ENCODE results near the gene OSBPL10. TPM values are rescaled to one million over a fixed set of nuclear protein-coding genes. Genes with fewer than 3 reads are reported as not detected.
"Not testable (repeated sequence)": the region's sequence is repeated elsewhere in the genome, so short reads cannot be mapped to it uniquely, and the experiment has no call there.

OSBPL10 gene
- polyA plus RNA-seq, 3 donors, result 1.0 to 4.3 (median 3.8) TPM

- no peak overlapping the region for H3K27ac ChIP-seq (ENCODE audit: low read depth, low read length)
- 70 to 89% (median 87%) methylated on average over 6 of the region's 6 CpGs for WGBS, 3 donors
These were observed 16.4 kb upstream of the OSBPL10 start for GRCh38 chr3:31997500-31997899.

- H3K27ac ChIP-seq (ENCODE audit: low read depth, low read length), result no peak overlapping the region
- WGBS, 3 donors, result 46 to 85% (median 79%) methylated on average over 1 of the region's 1 CpG
These were observed 15.1 kb upstream of the OSBPL10 start for GRCh38 chr3:31996195-31996594.

GRCh38 chr3:31995026-31995425, 14.0 kb upstream of the OSBPL10 start:
- H3K27ac ChIP-seq (ENCODE audit: low read depth, low read length), result not testable (repeated sequence)
- 81 to 91% (median 90%) methylated on average over 5 of the region's 5 CpGs for WGBS, 3 donors

- no peak overlapping the region for H3K27ac ChIP-seq (ENCODE audit: low read depth, low read length)
- 89 to 98% (median 95%) methylated on average over 1 of the region's 1 CpG for WGBS, 3 donors
These were observed 12.8 kb upstream of the OSBPL10 start for GRCh38 chr3:31993843-31994242.

- H3K27ac ChIP-seq (ENCODE audit: low read depth, low read length), result not testable (repeated sequence)
- WGBS, 3 donors, result 76 to 96% (median 94%) methylated on average over 6 of the region's 6 CpGs
These were observed 11.9 kb upstream of the OSBPL10 start for GRCh38 chr3:31992995-31993394.

- H3K27ac ChIP-seq (ENCODE audit: low read depth, low read length), result no peak overlapping the region
- 97 to 100% (median 100%) methylated on average over 1 of the region's 1 CpG for WGBS, 3 donors
These were observed 7.2 kb upstream of the OSBPL10 start for GRCh38 chr3:31988271-31988670.

- WGBS, 3 donors, result 43 to 86% (median 70%) methylated on average over 2 of the region's 2 CpGs
- H3K27ac ChIP-seq (ENCODE audit: low read depth, low read length), result no peak overlapping the region
These were observed 4.8 kb upstream of the OSBPL10 start for GRCh38 chr3:31985831-31986230.

GRCh38 chr3:31984321-31984720, 3.3 kb upstream of the OSBPL10 start:
- H3K27ac ChIP-seq (ENCODE audit: low read depth, low read length), result no peak overlapping the region
- WGBS, 3 donors, result 93 to 97% (median 95%) methylated on average over 4 of the region's 4 CpGs

GRCh38 chr3:31980530-31981205, 394 bp downstream of the OSBPL10 start:
- WGBS, 3 donors, result 0% methylated on average over 55 to 66 of the region's 66 CpGs
- no peak overlapping the region for H3K27ac ChIP-seq (ENCODE audit: low read depth, low read length)

- WGBS, 3 donors, result 56 to 79% (median 60%) methylated on average over 5 of the region's 5 CpGs
- no peak overlapping the region for H3K27ac ChIP-seq (ENCODE audit: low read depth, low read length)
These were observed 1.9 kb downstream of the OSBPL10 start for GRCh38 chr3:31979001-31979697.

GRCh38 chr3:31978553-31978952, 2.5 kb downstream of the OSBPL10 start:
- WGBS, 3 donors, result 90 to 91% (median 90%) methylated on average over 4 of the region's 4 CpGs
- no peak overlapping the region for H3K27ac ChIP-seq (ENCODE audit: low read depth, low read length)

- H3K27ac ChIP-seq (ENCODE audit: low read depth, low read length), result no peak overlapping the region
- WGBS, 3 donors, result 72 to 83% (median 75%) methylated on average over 2 of the region's 2 CpGs
These were observed 3.3 kb downstream of the OSBPL10 start for GRCh38 chr3:31977736-31978135.

- H3K27ac ChIP-seq (ENCODE audit: low read depth, low read length), result no peak overlapping the region
- 87 to 93% (median 91%) methylated on average over 2 of the region's 2 CpGs for WGBS, 3 donors
These were observed 4.8 kb downstream of the OSBPL10 start for GRCh38 chr3:31976302-31976701.

- 75 to 82% (median 81%) methylated on average over 5 of the region's 5 CpGs for WGBS, 3 donors
- H3K27ac ChIP-seq (ENCODE audit: low read depth, low read length), result no peak overlapping the region
These were observed 6.1 kb downstream of the OSBPL10 start for GRCh38 chr3:31974964-31975363.

GRCh38 chr3:31974471-31974870, 6.6 kb downstream of the OSBPL10 start:
- 75 to 77% (median 75%) methylated on average over 5 of the region's 5 CpGs for WGBS, 3 donors
- no peak overlapping the region for H3K27ac ChIP-seq (ENCODE audit: low read depth, low read length)

GRCh38 chr3:31973837-31974236, 7.2 kb downstream of the OSBPL10 start:
- no peak overlapping the region for H3K27ac ChIP-seq (ENCODE audit: low read depth, low read length)
- 92 to 98% (median 97%) methylated on average over 5 of the region's 5 CpGs for WGBS, 3 donors

GRCh38 chr3:31973081-31973480, 8.0 kb downstream of the OSBPL10 start:
- H3K27ac ChIP-seq (ENCODE audit: low read depth, low read length), result no peak overlapping the region

GRCh38 chr3:31971607-31972006, 9.5 kb downstream of the OSBPL10 start:
- H3K27ac ChIP-seq (ENCODE audit: low read depth, low read length), result no peak overlapping the region
- WGBS, 3 donors, result 94 to 100% (median 100%) methylated on average over 3 of the region's 3 CpGs

More at GRCh38 chr3:31973081-31973480, 8.0 kb downstream of the OSBPL10 start:
- 53 to 84% (median 65%) methylated on average over 4 of the region's 4 CpGs for WGBS, 3 donors

GRCh38 chr3:31968927-31969418, 12.1 kb downstream of the OSBPL10 start:
- WGBS, 3 donors, result 72 to 79% (median 76%) methylated on average over 6 of the region's 6 CpGs

More at GRCh38 chr3:31968927-31969418, 12.1 kb downstream of the OSBPL10 start:
- no peak overlapping the region for H3K27ac ChIP-seq (ENCODE audit: low read depth, low read length)
